MM.1S (cell line): ENCODE results near the gene SEMA6B.
A peak's percentile ranks its signal among the peaks of the same experiment; 100 is the strongest.

ENCODE experiments used
- DNase-seq: peaks from one replicate; pipeline ENCODE4 v3.0.0-alpha.2; 2015
- H2AFZ ChIP-seq: fragments of 300-600 bp; sonication (generic); 2 replicates; pipeline ENCODE4 v1.6.0; 2016; ENCODE audit warnings: antibody characterized with exemption, low read length
- H3F3A ChIP-seq: fragments of 300-600 bp; sonication (generic); 2 replicates; pipeline ENCODE4 v1.6.1; 2016; ENCODE audit warnings: mild to moderate bottlenecking, antibody characterized with exemption, low read length, moderate library complexity, mixed read lengths; ENCODE audit not compliant: insufficient read depth
- H3K27ac ChIP-seq: fragments of 300-600 bp; sonication (generic); 2 replicates; pipeline ENCODE4 v1.5.1; 2016; ENCODE audit warnings: mild to moderate bottlenecking, low read length
- H3K27me3 ChIP-seq: fragments of 300-600 bp; sonication (generic); replicated peaks from 2 replicates; pipeline ENCODE4 v1.6.0; 2016; ENCODE audit warnings: low read length; ENCODE audit not compliant: insufficient read depth
- H3K36me3 ChIP-seq: fragments of 300-600 bp; sonication (generic); replicated peaks from 2 replicates; pipeline ENCODE4 v1.6.1; 2016; ENCODE audit warnings: mild to moderate bottlenecking, low read length, mixed read lengths; ENCODE audit not compliant: insufficient read depth
- H3K4me1 ChIP-seq: fragments of 300-600 bp; sonication (generic); 2 replicates; pipeline ENCODE4 v1.6.1; 2016; ENCODE audit warnings: low read length, mixed read lengths
- H3K4me2 ChIP-seq: fragments of 300-600 bp; sonication (generic); 2 replicates; pipeline ENCODE4 v1.6.0; 2016; ENCODE audit warnings: low read depth, low read length
- H3K4me3 ChIP-seq: fragments of 300-600 bp; sonication (generic); 2 replicates; pipeline ENCODE4 v1.5.1; 2016; ENCODE audit warnings: low read length, mixed read lengths
- H3K79me2 ChIP-seq: fragments of 300-600 bp; sonication (generic); 2 replicates; pipeline ENCODE4 v1.6.1; 2016; ENCODE audit warnings: mixed run types, low read length, mixed read lengths
- H3K9ac ChIP-seq: fragments of 300-600 bp; sonication (generic); 2 replicates; pipeline ENCODE4 v1.6.1; 2016; ENCODE audit warnings: low read length, mixed read lengths
- H3K9me2 ChIP-seq: fragments of 300-600 bp; sonication (generic); replicated peaks from 2 replicates; pipeline ENCODE4 v1.6.1; 2016; ENCODE audit warnings: mild to moderate bottlenecking, low read length, mixed read lengths; ENCODE audit not compliant: insufficient read depth
- H3K9me3 ChIP-seq: fragments of 300-600 bp; sonication (generic); replicated peaks from 2 replicates; pipeline ENCODE4 v1.6.1; 2016; ENCODE audit warnings: mild to moderate bottlenecking, low read length, mixed read lengths; ENCODE audit not compliant: insufficient read depth
- H4K20me1 ChIP-seq: fragments of 300-600 bp; sonication (generic); 2 replicates; pipeline ENCODE4 v1.6.1; 2016; ENCODE audit warnings: mild to moderate bottlenecking, low read length, moderate library complexity, mixed read lengths; ENCODE audit not compliant: insufficient read depth
- EZH2 ChIP-seq: fragments of 300-600 bp; sonication (generic); optimal IDR thresholded peaks from 2 replicates; pipeline ENCODE3; 2017; ENCODE audit warnings: low read depth, mild to moderate bottlenecking, antibody characterized with exemption, low read length, mixed read lengths
- EZH2phosphoT487 ChIP-seq: fragments of 300-600 bp; sonication (generic); IDR thresholded peaks from 2 replicates; pipeline ENCODE4 v1.6.1; 2018; ENCODE audit warnings: antibody characterized with exemption, low read length
- TF ChIP-seq, protein P1 (sequence below): fragments of 300-600 bp; sonication (generic); IDR thresholded peaks from 2 replicates; pipeline ENCODE4 v1.5.1; 2016; ENCODE audit warnings: antibody characterized with exemption, low read length, mixed read lengths

The SEMA6B gene

GRCh38 chr19:4557144-4557970, 2.1 kb downstream of the SEMA6B start:
- no peaks in the 10 kb centered on the region for H3K79me2 ChIP-seq
- no peak overlapping the region for H3K9ac ChIP-seq
- H3K4me3 ChIP-seq: no peak overlapping the region
- H3K27ac ChIP-seq: no peak overlapping the region
- no peak overlapping the region for H3K4me2 ChIP-seq
- no peak for DNase-seq
- H3K9me3 ChIP-seq: no peaks in the 10 kb centered on the region
- H3K27me3 ChIP-seq: peaks cover 49% of the 10 kb centered on the region
- H3F3A ChIP-seq: no peaks in the 10 kb centered on the region
- H3K4me1 ChIP-seq: no peaks in the 10 kb centered on the region
- H3K9me2 ChIP-seq: no peaks in the 10 kb centered on the region
- no peak for TF ChIP-seq EZH2
- TF ChIP-seq, protein P1, sequence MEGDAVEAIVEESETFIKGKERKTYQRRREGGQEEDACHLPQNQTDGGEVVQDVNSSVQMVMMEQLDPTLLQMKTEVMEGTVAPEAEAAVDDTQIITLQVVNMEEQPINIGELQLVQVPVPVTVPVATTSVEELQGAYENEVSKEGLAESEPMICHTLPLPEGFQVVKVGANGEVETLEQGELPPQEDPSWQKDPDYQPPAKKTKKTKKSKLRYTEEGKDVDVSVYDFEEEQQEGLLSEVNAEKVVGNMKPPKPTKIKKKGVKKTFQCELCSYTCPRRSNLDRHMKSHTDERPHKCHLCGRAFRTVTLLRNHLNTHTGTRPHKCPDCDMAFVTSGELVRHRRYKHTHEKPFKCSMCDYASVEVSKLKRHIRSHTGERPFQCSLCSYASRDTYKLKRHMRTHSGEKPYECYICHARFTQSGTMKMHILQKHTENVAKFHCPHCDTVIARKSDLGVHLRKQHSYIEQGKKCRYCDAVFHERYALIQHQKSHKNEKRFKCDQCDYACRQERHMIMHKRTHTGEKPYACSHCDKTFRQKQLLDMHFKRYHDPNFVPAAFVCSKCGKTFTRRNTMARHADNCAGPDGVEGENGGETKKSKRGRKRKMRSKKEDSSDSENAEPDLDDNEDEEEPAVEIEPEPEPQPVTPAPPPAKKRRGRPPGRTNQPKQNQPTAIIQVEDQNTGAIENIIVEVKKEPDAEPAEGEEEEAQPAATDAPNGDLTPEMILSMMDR: peak; percentile 40
- no peaks in the 10 kb centered on the region for H4K20me1 ChIP-seq
- H2AFZ ChIP-seq: no peak overlapping the region
- no peaks in the 10 kb centered on the region for H3K36me3 ChIP-seq

- H3K4me2 ChIP-seq: no peak overlapping the region
- TF ChIP-seq EZH2 (no peak), EZH2phosphoT487 (no peak)
- TF ChIP-seq, protein P1: no peak
These were observed 2.8 kb downstream of the SEMA6B start for GRCh38 chr19:4556597-4557127.

DNA sequence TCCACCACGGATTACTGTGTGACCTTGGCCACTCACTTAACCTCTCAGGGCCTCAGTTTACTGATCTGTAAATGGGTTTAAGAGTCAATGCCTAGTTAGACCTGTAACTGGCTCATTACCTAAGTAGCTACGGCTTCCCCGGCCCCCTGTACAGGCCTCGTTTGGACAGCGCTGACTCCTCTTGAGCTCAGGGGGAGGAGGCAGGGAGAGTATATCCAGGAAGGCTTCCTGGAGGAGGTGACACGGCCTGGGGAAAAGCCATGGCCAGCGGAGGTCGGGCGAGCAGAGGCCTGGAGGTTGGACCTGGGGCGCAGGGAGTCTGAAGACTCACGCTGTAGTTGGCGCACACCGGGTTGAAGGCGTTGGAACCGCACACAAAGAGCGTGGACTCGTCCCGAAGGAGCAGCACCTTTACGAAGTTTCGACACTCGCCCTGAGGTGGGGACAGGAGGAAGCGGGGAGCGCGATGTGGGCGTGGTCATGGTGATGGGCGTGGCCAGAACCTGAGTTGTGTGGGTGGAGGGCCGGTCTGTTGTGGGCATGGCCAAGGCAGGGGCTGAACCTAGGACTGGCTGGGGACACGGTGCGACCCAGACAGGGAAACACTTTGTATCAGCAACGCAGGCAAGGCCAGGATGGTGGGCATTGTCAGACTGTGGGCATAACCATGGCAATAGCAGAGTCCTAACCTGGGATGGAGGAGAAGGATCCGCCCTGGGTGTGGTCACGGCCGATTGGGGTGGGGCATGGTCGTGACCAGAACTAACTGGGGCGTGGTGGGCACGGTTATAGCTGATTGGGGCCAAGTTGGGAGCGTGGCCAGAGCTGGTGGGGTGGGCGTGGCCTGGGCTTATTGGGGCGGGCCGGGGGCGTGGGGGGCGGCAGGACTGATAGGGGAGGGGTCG, 3.6 kb downstream of the SEMA6B start:
- Histone ChIP-seq H3K27ac (no peak overlapping the region), H3F3A (no peaks in the 10 kb centered on the region), H3K27me3 (peaks cover 57% of the 10 kb centered on the region), H3K9ac (no peak overlapping the region), H3K36me3 (no peaks in the 10 kb centered on the region), H3K4me2 (no peak overlapping the region), H3K9me3 (no peaks in the 10 kb centered on the region), H3K79me2 (no peaks in the 10 kb centered on the region), H3K4me1 (no peaks in the 10 kb centered on the region), H3K9me2 (no peaks in the 10 kb centered on the region), H4K20me1 (no peaks in the 10 kb centered on the region), H2AFZ (no peak overlapping the region), H3K4me3 (no peak overlapping the region)
- TF ChIP-seq, protein P1: no peak
- no peak for TF ChIP-seq EZH2
- no peak for TF ChIP-seq EZH2phosphoT487
- DNase-seq: no peak

More at GRCh38 chr19:4556597-4557127, 2.8 kb downstream of the SEMA6B start:
- Histone ChIP-seq H3K9me3 (no peaks in the 10 kb centered on the region), H3K36me3 (no peaks in the 10 kb centered on the region), H3K4me3 (no peak overlapping the region), H4K20me1 (no peaks in the 10 kb centered on the region), H2AFZ (no peak overlapping the region), H3K27ac (no peak overlapping the region), H3K79me2 (no peaks in the 10 kb centered on the region), H3K9ac (no peak overlapping the region), H3F3A (no peaks in the 10 kb centered on the region), H3K27me3 (peaks cover 56% of the 10 kb centered on the region), H3K4me1 (no peaks in the 10 kb centered on the region), H3K9me2 (no peaks in the 10 kb centered on the region)
- no peak for DNase-seq
